ENCODE measurements around the gene DZIP1L. TPM values are rescaled to one million over a fixed set of nuclear protein-coding genes. Genes with fewer than 3 reads are reported as not detected.

The DZIP1L gene
- total and polyA plus RNA-seq, 2 donors (not counting 3 experiments of a cell fraction or from before 2014, with no cell fraction given) = 3.0 to 17.9 TPM

DNA sequence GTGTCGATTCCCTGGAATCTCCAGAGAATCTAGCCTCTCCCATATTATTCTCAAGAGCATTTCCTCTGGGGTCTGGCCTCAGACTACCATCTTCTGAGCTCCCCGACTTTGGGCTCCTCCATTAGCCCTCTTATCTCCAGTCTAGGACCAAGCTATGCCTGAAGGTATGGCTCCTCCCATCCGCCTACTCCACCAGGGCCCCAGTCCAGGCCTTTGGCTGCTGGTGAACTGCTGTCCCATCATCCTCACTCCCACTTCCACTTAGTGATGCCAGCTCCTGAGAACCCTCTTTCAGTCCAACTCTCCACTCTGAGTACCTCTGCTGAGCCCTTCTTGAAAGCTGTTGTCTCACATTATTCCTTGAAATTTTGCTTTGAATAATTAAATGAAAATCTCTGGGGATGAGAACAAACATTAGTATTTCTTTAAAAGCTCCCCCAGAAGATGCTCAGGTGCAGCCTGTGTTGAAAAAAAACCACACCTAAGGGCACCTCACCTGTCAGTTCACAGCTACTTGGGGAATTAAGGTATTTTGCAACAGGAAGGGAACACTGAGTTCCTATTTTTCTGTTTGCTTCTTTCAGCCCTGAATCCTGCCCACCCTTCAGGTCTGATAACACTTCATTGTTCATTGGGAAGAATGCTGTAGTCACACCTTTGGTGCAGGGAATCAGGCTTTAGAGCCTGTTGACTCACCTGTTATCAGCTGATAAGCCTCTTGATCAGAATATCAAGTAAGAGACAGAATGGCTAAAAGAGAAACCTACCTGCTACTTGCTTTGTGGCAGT, 95.9 kb downstream of the DZIP1L start:
- DNase-seq (ENCODE audit: low read depth, low spot score) (no peak), FAIRE-seq (no peak)
- Histone ChIP-seq H3K27me3 (ENCODE audit: control insufficient read depth in 2 of 2, insufficient read depth in 2 of 2, low read length in 2 of 2) (no peaks in the 10 kb centered on the region), H3K9ac (replicated peaks; ENCODE audit: extremely low read depth, insufficient read depth, low read length) (no peak overlapping the region), H3K9me1 (replicated peaks; ENCODE audit: control insufficient read depth, extremely low read depth, insufficient read depth, low read length) (no peaks in the 10 kb centered on the region), H2AFZ (ENCODE audit: low read depth, low read length) (no peak overlapping the region), H3K27ac (ENCODE audit: insufficient read depth, low read depth, low read length) (no peak overlapping the region), H3K4me1 (ENCODE audit: control insufficient read depth, extremely low read depth, insufficient read depth, low read length) (no peaks in the 10 kb centered on the region), H4K20me1 (replicated peaks; ENCODE audit: control insufficient read depth, extremely low read depth, insufficient read depth, low read length) (no peaks in the 10 kb centered on the region), H3K36me3 (ENCODE audit: control insufficient read depth in 2 of 2, extremely low read depth in 1 of 2, insufficient read depth in 2 of 2, low read length in 2 of 2) (no peaks in the 10 kb centered on the region), H3K4me3 (replicated peaks in 1 of 3; ENCODE audit: insufficient read depth in 1 of 3, low read depth in 1 of 3, low read length in 3 of 3) (no peak overlapping the region), H3K9me3 (replicated peaks; ENCODE audit: control insufficient read depth, insufficient read depth, low read length) (no peaks in the 10 kb centered on the region), H3K4me2 (ENCODE audit: insufficient read depth, low read length) (no peak overlapping the region), H3K79me2 (ENCODE audit: control insufficient read depth, insufficient read depth, low read length) (no peaks in the 10 kb centered on the region)
- intact Hi-C loops (cut with micrococcal nuclease) (no loop called here), dilution Hi-C loops (cut with MboI; ENCODE audit: extremely low pct_ligation_motif_present, low sequenced_read_pairs) (no loop called here)
- BruUV-seq (replicated peaks) = no TSS peak
- CTCF ChIA-PET = no interaction called here
- TF ChIP-seq POLR2A (IDR thresholded peaks at IDR 0.05; ENCODE audit: low read depth, low read length) (no peak), MYC (IDR thresholded peaks at IDR 0.05; ENCODE audit: low read depth, low read length) (no peak)
- POLR2A ChIA-PET = no interaction called here

- BruUV-seq (replicated peaks) = no TSS peak
- Histone ChIP-seq H3K4me1 (ENCODE audit: control insufficient read depth, extremely low read depth, insufficient read depth, low read length) (no peaks in the 10 kb centered on the region), H2AFZ (ENCODE audit: low read depth, low read length) (no peak overlapping the region), H3K36me3 (ENCODE audit: control insufficient read depth in 2 of 2, extremely low read depth in 1 of 2, insufficient read depth in 2 of 2, low read length in 2 of 2) (no peaks in the 10 kb centered on the region), H3K4me2 (ENCODE audit: insufficient read depth, low read length) (no peak overlapping the region), H3K9ac (replicated peaks; ENCODE audit: extremely low read depth, insufficient read depth, low read length) (no peak overlapping the region), H3K4me3 (replicated peaks in 1 of 3; ENCODE audit: insufficient read depth in 1 of 3, low read depth in 1 of 3, low read length in 3 of 3) (no peak overlapping the region), H3K9me1 (replicated peaks; ENCODE audit: control insufficient read depth, extremely low read depth, insufficient read depth, low read length) (no peaks in the 10 kb centered on the region), H3K9me3 (replicated peaks; ENCODE audit: control insufficient read depth, insufficient read depth, low read length) (no peaks in the 10 kb centered on the region), H4K20me1 (replicated peaks; ENCODE audit: control insufficient read depth, extremely low read depth, insufficient read depth, low read length) (no peaks in the 10 kb centered on the region), H3K79me2 (ENCODE audit: control insufficient read depth, insufficient read depth, low read length) (no peaks in the 10 kb centered on the region), H3K27me3 (ENCODE audit: control insufficient read depth in 2 of 2, insufficient read depth in 2 of 2, low read length in 2 of 2) (no peaks in the 10 kb centered on the region), H3K27ac (ENCODE audit: insufficient read depth, low read depth, low read length) (no peak overlapping the region)
- CTCF ChIA-PET = no interaction called here
- DNase-seq (ENCODE audit: low read depth, low spot score) = no peak
- dilution Hi-C loops (cut with MboI; ENCODE audit: extremely low pct_ligation_motif_present, low sequenced_read_pairs) (no loop called here), intact Hi-C loops (cut with micrococcal nuclease) (no loop called here)
- POLR2A ChIA-PET = no interaction called here
- FAIRE-seq = no peak
- TF ChIP-seq, protein P1, sequence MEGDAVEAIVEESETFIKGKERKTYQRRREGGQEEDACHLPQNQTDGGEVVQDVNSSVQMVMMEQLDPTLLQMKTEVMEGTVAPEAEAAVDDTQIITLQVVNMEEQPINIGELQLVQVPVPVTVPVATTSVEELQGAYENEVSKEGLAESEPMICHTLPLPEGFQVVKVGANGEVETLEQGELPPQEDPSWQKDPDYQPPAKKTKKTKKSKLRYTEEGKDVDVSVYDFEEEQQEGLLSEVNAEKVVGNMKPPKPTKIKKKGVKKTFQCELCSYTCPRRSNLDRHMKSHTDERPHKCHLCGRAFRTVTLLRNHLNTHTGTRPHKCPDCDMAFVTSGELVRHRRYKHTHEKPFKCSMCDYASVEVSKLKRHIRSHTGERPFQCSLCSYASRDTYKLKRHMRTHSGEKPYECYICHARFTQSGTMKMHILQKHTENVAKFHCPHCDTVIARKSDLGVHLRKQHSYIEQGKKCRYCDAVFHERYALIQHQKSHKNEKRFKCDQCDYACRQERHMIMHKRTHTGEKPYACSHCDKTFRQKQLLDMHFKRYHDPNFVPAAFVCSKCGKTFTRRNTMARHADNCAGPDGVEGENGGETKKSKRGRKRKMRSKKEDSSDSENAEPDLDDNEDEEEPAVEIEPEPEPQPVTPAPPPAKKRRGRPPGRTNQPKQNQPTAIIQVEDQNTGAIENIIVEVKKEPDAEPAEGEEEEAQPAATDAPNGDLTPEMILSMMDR (IDR thresholded peaks at IDR 0.05; ENCODE audit: extremely low read depth in 1 of 2, insufficient read depth in 1 of 2, low read depth in 1 of 2, low read length in 2 of 2) = no peak
- TF ChIP-seq EZH2 (IDR thresholded peaks at IDR 0.05; ENCODE audit: borderline replicate concordance, low read depth, low read length, severe bottlenecking) (no peak), POLR2A (IDR thresholded peaks at IDR 0.05; ENCODE audit: low read depth, low read length) (no peak), MYC (IDR thresholded peaks at IDR 0.05; ENCODE audit: low read depth, low read length) (no peak), POLR2AphosphoS5 (IDR thresholded peaks at IDR 0.05; ENCODE audit: insufficient read depth, low read depth, low read length) (no peak), FOS (IDR thresholded peaks at IDR 0.05; ENCODE audit: borderline replicate concordance, insufficient read depth, low read length) (no peak), JUN (IDR thresholded peaks at IDR 0.05; ENCODE audit: borderline replicate concordance, insufficient read depth, insufficient read length, low read depth) (no peak), GATA2 (IDR thresholded peaks at IDR 0.05; ENCODE audit: insufficient read depth, insufficient read length, low read depth, low read length) (no peak)
- TF ChIP-seq, protein P2, sequence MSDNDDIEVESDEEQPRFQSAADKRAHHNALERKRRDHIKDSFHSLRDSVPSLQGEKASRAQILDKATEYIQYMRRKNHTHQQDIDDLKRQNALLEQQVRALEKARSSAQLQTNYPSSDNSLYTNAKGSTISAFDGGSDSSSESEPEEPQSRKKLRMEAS (IDR thresholded peaks at IDR 0.05; ENCODE audit: insufficient read depth, insufficient read length) = no peak
Measured at GRCh38 chr3:138016065-138016464, 99.3 kb downstream of the DZIP1L start.

Measured in endothelial cell of umbilical vein (primary cell).